C4-2B (cell line): ENCODE measurements around the gene RAB31.

Experiments
- H3K27ac ChIP-seq: fragments of 450-650 bp; 2 replicates; pipeline ENCODE4 v1.5.1; 2017
- ZFX ChIP-seq: fragments of 450-650 bp; IDR thresholded peaks from 2 replicates; pipeline ENCODE4 v1.6.1; 2017
- TF ChIP-seq, protein P1 (sequence below): fragments of 450-650 bp; conservative IDR thresholded peaks from 2 replicates; pipeline ENCODE4 v1.5.1; 2017; ENCODE audit warnings: mild to moderate bottlenecking

Gene RAB31

DNA sequence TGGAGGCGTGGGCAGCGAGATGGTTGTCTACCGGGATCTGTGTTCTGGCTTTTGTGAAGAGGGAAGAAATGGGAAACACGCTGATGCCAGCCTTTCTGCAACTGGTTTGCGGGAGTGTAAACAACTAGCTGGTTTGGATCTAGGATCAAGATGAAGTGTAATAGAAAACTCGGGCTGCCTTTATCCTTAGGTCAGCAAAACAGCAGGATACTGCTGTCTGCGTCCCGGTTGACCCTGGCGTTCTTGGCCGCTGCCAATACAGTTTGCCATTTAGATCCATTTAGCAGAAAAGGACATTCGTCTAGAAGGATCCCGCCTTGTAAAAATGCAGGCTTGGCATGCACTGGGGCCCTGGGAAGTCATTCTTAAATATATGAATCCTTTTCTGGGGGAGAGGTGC is 42.0 kb downstream of the RAB31 start:
- no peak overlapping the region for H3K27ac ChIP-seq
- TF ChIP-seq, protein P1, sequence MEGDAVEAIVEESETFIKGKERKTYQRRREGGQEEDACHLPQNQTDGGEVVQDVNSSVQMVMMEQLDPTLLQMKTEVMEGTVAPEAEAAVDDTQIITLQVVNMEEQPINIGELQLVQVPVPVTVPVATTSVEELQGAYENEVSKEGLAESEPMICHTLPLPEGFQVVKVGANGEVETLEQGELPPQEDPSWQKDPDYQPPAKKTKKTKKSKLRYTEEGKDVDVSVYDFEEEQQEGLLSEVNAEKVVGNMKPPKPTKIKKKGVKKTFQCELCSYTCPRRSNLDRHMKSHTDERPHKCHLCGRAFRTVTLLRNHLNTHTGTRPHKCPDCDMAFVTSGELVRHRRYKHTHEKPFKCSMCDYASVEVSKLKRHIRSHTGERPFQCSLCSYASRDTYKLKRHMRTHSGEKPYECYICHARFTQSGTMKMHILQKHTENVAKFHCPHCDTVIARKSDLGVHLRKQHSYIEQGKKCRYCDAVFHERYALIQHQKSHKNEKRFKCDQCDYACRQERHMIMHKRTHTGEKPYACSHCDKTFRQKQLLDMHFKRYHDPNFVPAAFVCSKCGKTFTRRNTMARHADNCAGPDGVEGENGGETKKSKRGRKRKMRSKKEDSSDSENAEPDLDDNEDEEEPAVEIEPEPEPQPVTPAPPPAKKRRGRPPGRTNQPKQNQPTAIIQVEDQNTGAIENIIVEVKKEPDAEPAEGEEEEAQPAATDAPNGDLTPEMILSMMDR, result no peak
- no peak for TF ChIP-seq ZFX

DNA sequence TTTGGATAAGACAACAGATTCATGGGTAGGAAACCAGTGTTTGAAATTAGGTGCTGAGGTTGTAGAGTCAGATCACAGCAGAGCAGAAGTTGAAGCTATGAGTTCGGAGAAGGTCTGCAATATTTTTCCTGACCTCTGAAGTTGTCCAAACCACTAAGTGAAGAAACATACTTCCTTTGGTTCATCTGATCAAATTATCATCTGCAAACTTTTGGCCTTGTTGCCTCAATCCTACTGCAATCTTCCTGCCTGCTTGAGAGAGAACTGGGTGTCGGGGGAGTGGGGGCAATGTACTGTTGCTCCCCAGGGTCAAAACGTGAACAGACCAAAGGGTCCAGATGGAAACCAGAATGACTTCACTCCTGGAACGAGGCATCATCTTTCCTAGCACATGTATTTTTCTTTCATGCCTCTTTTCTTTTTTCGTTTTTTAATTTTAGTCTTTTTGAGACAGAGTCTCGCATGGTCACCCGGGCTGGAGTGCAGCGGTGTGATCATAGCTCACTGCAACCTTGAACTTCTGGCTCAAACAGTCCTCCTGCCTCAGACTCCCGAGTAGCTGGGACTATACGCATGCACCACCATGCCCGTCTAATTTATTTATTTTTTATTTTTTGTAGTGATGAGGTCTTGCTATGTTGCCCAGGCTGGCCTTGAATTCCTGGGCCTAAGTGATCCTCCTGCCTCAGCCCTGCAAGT is 42.7 kb downstream of the RAB31 start:
- no peak overlapping the region for H3K27ac ChIP-seq
- no peak for TF ChIP-seq ZFX
- TF ChIP-seq, protein P1, result no peak

DNA sequence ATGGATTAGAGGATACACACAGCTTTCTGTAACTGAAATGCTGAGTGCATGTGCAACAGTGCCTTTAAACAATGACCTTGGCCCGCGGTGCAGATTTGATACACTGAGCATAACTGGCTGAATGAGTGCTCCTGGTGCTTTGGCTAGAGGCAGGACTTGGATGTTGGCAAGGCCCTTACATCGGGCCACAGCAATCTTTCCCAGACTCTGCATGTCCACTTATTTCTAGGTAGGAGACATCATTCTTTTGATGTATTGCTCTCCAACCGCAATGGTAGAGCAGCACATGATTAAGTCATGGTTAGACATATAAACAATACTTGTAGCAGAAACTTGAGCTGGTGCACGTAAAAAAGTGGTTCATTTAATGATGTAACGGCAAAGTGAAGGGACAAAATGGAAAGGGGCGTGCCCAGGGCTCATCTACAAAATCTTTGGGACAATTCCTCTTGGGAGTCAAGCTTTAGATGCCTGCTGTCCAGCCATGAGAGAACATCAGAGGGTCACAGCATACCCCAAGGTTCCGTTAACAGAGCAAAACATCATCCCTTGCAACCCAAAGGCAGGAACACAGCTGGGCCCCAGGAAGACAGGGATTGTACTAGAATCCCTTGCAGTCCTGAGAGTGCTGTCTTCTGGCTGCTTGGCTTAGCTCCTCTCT is 43.4 kb downstream of the RAB31 start:
- no peak overlapping the region for H3K27ac ChIP-seq
- TF ChIP-seq, protein P1, result no peak
- no peak for TF ChIP-seq ZFX

DNA sequence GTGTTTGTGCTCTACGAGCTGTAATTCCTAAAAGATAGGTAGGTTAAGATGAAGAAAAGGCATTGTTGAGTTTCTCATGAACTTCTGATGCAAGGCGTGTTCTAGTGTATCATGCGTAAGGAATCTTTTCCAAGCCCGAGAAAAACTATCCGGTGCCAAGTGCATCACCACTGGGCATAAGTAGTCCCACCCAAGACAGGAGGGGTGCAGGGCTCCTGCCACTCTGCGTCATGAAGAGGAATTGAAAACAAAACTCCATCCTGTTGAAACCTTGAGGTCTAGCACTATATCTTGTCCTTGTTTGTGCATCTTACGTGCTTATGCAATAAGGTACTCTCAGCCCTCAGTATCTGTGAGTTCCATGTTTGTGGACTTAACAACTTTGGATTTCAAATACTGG is 45.7 kb downstream of the RAB31 start:
- H3K27ac ChIP-seq, result no peak overlapping the region
- TF ChIP-seq ZFX, result no peak
- TF ChIP-seq, protein P1, result no peak

DNA sequence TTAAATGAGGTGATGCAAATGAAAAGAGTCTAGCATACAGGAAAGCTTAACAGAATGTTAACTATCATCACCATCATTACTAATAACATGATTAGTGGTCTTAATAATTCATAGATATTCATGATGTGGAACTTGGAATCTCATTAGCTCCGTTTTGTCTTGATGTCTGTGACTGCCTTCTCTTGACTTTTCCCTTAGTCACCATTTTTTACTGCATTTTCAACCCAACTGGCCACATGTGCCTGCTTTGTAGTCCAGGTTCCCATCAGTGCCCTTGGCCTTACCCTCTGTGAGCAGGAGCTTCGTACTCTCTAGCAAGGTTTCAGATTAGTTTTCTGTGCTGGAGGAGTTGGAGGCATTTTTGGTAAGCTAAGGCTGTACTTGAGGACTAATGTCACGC is 47.0 kb downstream of the RAB31 start:
- TF ChIP-seq, protein P1, result no peak
- no peak for TF ChIP-seq ZFX
- H3K27ac ChIP-seq, result no peak overlapping the region

DNA sequence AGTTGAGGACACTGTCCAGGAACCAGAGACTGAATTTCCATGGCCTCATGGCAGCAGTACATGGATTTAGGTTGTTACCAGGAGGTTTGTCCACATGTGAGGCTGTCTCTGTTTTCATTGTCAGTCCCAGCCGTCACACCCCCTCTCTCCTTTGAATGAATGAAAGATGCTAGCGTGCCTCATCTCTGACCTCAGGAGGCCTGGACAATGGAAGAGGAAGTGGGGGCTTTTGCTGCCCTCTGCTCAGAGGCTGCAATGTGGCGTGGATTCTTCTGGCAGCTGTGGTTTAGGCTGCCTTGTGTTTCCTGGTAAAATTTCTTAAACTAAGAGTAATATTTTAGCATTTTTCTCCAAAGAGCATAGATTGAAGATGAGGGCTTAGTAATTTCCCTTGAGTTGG is 47.5 kb downstream of the RAB31 start:
- TF ChIP-seq, protein P1, result no peak
- TF ChIP-seq ZFX, result no peak
- H3K27ac ChIP-seq, result no peak overlapping the region

DNA sequence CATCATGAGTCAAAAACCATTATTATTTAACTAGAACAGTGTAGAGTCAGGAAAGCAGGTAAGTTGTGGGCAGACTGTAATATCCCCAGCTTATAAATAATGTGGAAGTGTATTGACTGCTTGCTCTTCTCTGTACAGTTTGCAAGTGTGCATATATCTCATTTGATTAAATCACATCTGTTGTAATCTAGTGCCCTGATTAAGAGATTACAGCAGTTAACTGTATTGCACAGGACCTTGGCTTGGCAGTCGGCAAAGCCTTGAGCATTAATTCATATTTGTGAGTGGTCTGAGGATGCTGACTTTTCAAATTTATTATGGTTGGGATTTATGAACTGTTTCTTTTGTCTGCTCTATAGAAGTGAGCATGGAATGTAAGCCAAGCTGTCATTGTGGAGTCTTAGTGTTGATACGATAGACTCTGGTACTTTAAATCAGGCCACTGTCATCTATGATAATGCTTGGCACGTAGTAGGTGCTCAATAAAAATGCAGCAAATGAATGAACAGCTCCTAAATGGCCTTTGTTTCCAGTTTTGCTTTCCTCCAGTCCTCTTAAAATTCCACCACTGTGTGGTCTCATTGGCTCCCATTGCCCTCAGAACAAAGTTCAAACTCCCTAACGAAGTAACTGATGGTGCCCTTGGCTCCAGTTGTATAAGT is 48.3 kb downstream of the RAB31 start:
- no peak for TF ChIP-seq ZFX
- TF ChIP-seq, protein P1, result no peak
- H3K27ac ChIP-seq, result no peak overlapping the region
